ENCODE measurements around the gene DUSP19.

DNA sequence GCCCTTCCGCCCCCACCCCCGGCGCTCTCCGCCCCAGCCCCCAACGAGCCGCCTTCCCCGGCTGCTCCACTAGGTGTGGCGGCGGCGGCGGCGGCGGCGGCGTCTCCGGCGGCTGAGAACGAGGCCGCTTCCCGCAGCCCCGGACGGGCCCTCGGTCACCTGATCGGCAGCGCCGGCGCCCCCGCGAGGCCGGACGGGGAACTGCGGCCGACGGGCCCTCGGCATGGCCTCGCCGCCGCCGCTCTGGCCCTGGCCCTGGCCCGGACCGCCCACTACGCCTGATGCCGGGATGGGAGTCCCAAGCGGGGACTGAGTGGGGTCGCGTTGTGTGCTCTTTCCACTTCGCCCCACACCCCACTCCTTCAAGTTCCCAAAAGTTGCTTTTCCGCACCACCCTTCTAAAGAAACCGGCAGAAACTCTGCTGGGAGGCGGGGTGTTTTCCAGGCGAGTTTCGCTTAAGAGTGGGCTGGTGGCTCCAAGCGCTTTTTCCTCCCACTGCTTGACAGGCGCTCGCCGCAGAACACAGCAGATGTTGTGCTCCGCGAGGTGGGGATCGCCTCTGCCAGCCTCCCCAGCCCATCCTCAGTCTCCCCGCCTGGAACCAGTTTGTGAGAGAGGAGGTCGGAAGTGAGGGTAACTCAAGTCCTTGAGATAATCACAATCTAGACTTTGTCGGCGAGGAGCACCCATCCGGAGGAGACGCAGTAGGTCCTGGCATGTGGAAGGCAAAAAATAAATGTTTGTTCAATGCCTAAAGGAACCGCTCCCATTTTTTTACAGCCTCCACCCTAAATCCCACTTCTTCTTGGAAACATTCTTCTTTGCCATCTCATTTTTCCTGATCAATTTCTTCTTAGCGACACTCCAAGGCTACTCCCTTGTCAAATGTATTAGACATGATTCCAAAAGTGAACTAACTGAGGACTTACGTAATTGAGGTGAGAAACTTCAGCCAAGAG is 39.9 kb upstream of the DUSP19 start, which contains the start of gene NCKAP1:
- TF ChIP-seq, protein P1, sequence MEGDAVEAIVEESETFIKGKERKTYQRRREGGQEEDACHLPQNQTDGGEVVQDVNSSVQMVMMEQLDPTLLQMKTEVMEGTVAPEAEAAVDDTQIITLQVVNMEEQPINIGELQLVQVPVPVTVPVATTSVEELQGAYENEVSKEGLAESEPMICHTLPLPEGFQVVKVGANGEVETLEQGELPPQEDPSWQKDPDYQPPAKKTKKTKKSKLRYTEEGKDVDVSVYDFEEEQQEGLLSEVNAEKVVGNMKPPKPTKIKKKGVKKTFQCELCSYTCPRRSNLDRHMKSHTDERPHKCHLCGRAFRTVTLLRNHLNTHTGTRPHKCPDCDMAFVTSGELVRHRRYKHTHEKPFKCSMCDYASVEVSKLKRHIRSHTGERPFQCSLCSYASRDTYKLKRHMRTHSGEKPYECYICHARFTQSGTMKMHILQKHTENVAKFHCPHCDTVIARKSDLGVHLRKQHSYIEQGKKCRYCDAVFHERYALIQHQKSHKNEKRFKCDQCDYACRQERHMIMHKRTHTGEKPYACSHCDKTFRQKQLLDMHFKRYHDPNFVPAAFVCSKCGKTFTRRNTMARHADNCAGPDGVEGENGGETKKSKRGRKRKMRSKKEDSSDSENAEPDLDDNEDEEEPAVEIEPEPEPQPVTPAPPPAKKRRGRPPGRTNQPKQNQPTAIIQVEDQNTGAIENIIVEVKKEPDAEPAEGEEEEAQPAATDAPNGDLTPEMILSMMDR (IDR thresholded peaks at IDR 0.05; ENCODE audit: control extremely low read depth in 1 of 3, insufficient read depth in 1 of 3, low read depth in 1 of 3, low read length in 3 of 3): peak; percentile 68 to 91 (median 74)
- no peak for TF ChIP-seq MAFK (IDR thresholded peaks at IDR 0.05; ENCODE audit: low read depth, low read length)
- peak in 1 of 2 experiments; percentile 85; a peak in 1 of 4 replicates for TF ChIP-seq HDAC2 (IDR thresholded peaks at IDR 0.05; ENCODE audit: borderline replicate concordance in 1 of 2, low read depth in 2 of 2, low read length in 2 of 2)
- TF ChIP-seq PHF8 (conservative IDR thresholded peaks at IDR 0.05; ENCODE audit: low read depth, low read length): no peak
- peak in 1 of 2 experiments; percentile 16 for TF ChIP-seq POLR2A (IDR thresholded peaks at IDR 0.05; ENCODE audit: control extremely low read depth in 1 of 2, low read depth in 2 of 2, low read length in 2 of 2)
- peak; percentile 72 for TF ChIP-seq USF2 (IDR thresholded peaks at IDR 0.05; ENCODE audit: low read length)
- no peak for TF ChIP-seq EP300 (IDR thresholded peaks at IDR 0.05; ENCODE audit: borderline replicate concordance in 1 of 2, low read depth in 2 of 2, low read length in 2 of 2)
- no peak for TF ChIP-seq FOSL1 (IDR thresholded peaks at IDR 0.05; ENCODE audit: insufficient read depth, low read depth, low read length)
- no peak for TF ChIP-seq SP1 (IDR thresholded peaks at IDR 0.05; ENCODE audit: low read depth, low read length)
- TF ChIP-seq YY1 (IDR thresholded peaks at IDR 0.05; ENCODE audit: low read depth, low read length): no peak
- TF ChIP-seq E2F6 (IDR thresholded peaks at IDR 0.05): no peak
- peak; percentile 91 for TF ChIP-seq ASH2L (IDR thresholded peaks at IDR 0.05; ENCODE audit: low read length)
- no peak for TF ChIP-seq KDM1A (IDR thresholded peaks at IDR 0.05; ENCODE audit: borderline replicate concordance, low read length)
